ENCODE data around the gene A1BG.

Gene A1BG

GRCh38 chr19:58385313-58385890, 32.1 kb upstream of the A1BG start (continued):
- TF ChIP-seq KLF7 (tag by site-specific recombination; IDR thresholded peaks at IDR 0.05; ENCODE audit: borderline replicate concordance) (no peak), ZNF248 (tag by site-specific recombination; IDR thresholded peaks at IDR 0.05) (no peak), GFI1B (tag by site-specific recombination; IDR thresholded peaks at IDR 0.05) (no peak)

DNA sequence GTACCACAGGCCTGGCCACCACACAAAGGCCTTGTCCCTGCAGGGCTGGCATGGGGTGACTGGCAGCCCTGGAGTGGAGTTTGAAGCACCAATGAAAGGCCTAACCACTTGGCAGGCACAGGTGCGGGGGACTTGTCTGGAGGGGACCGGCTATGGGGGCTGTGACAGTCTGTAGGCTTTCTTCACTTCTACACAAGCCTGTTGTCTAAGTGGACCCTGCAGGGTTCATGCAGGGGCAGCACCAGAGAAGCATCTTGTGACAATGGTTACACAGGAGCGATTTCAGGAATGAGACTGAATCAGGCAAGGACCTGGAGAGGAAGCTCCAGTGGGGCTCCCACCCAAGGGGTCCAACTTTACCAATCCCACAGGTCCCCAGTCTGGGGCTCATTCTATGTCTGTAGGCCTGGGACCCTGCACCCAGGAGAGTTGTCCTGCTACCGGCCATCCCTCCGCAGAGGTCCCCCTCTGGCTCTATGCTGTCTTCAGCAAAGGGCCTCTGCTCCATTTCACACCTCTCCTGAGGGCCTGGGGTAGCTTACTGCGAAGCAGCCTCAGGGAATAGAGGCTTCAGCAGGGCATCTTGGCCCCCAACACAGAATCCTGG, 29.8 kb upstream of the A1BG start:
- Histone ChIP-seq H3K4me1 (ENCODE audit: control insufficient read depth, insufficient read depth, low read length) (peaks cover 17% of the 10 kb centered on the region), H3K4me3 (ENCODE audit: low read depth, low read length) (no peak overlapping the region), H3K27ac (ENCODE audit: extremely low read depth, low read depth, low read length) (no peak overlapping the region), H3K36me3 (ENCODE audit: control insufficient read depth in 2 of 2, insufficient read depth in 1 of 2, low read length in 2 of 2) (peaks cover under 1 to 7% of the 10 kb centered on the region in 2 experiments; a peak in 1 of 3 replicates), H3K9me3 (ENCODE audit: control insufficient read depth, insufficient read depth, low read depth, low read length) (no peaks in the 10 kb centered on the region)
- CTCF ChIA-PET = interaction anchor here (0.6 kb wide), 1 partner anchor 164 kb away, joined by 4 read pairs; no protein-coding TSS in a partner anchor
- TF ChIP-seq ZNF366 (tag by site-specific recombination; conservative IDR thresholded peaks at IDR 0.05) (no peak), TSHZ1 (tag by site-specific recombination; IDR thresholded peaks at IDR 0.05; ENCODE audit: borderline replicate concordance) (no peak), ZNF133 (tag by site-specific recombination; IDR thresholded peaks at IDR 0.05) (no peak), ZNF132 (tag by site-specific recombination; IDR thresholded peaks at IDR 0.05; ENCODE audit: borderline replicate concordance) (no peak), ZNF76 (tag by site-specific recombination; IDR thresholded peaks at IDR 0.05; ENCODE audit: borderline replicate concordance, low read depth) (no peak), ZNF664 (tag by site-specific recombination; IDR thresholded peaks at IDR 0.05) (no peak), ZNF548 (tag by site-specific recombination; IDR thresholded peaks at IDR 0.05) (no peak), TCF7L2 (IDR thresholded peaks at IDR 0.05; ENCODE audit: borderline replicate concordance, low read depth, low read length) (no peak), ZIC2 (tag by site-specific recombination; IDR thresholded peaks at IDR 0.05) (no peak), ZNF707 (tag by site-specific recombination; IDR thresholded peaks at IDR 0.05) (no peak), YY2 (tag by site-specific recombination; IDR thresholded peaks at IDR 0.05) (no peak)
- POLR2A ChIA-PET = interaction anchor here (2.9 kb wide), 1 partner anchor 21 kb away, joined by 25 read pairs; the partner anchor contains the start of gene ZNF497

- Histone ChIP-seq H3K9me3 (ENCODE audit: control insufficient read depth, insufficient read depth, low read depth, low read length) (no peaks in the 10 kb centered on the region), H3K4me1 (ENCODE audit: control insufficient read depth, insufficient read depth, low read length) (peaks cover 14% of the 10 kb centered on the region), H3K4me3 (ENCODE audit: low read depth, low read length) (peak overlapping the region; percentile 83), H3K27ac (ENCODE audit: extremely low read depth, low read depth, low read length) (no peak overlapping the region; the same call in 1 of the 2 replicates), H3K36me3 (ENCODE audit: control insufficient read depth in 2 of 2, insufficient read depth in 1 of 2, low read length in 2 of 2) (no peaks in the 10 kb centered on the region)
- POLR2A ChIA-PET = interaction anchor here (0.6 to 2.9 kb wide), 11 partner anchors 10 to 635 kb away, joined by 3 to 25 read pairs (median 4); partner anchors contain the start of genes TRIM28, ZNF324B, ZNF497 and ZNF584
- CTCF ChIA-PET = interaction anchor here (0.6 to 1.2 kb wide), 3 partner anchors 11 to 178 kb away, joined by 3 to 6 read pairs (median 4); partner anchors contain the start of gene ZBTB45
- TF ChIP-seq, protein P1, sequence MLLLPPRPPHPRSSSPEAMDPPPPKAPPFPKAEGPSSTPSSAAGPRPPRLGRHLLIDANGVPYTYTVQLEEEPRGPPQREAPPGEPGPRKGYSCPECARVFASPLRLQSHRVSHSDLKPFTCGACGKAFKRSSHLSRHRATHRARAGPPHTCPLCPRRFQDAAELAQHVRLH (tag by site-specific recombination; IDR thresholded peaks at IDR 0.05) = peak; percentile 67
- TF ChIP-seq, protein P2, sequence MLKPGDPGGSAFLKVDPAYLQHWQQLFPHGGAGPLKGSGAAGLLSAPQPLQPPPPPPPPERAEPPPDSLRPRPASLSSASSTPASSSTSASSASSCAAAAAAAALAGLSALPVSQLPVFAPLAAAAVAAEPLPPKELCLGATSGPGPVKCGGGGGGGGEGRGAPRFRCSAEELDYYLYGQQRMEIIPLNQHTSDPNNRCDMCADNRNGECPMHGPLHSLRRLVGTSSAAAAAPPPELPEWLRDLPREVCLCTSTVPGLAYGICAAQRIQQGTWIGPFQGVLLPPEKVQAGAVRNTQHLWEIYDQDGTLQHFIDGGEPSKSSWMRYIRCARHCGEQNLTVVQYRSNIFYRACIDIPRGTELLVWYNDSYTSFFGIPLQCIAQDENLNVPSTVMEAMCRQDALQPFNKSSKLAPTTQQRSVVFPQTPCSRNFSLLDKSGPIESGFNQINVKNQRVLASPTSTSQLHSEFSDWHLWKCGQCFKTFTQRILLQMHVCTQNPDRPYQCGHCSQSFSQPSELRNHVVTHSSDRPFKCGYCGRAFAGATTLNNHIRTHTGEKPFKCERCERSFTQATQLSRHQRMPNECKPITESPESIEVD (tag by site-specific recombination; IDR thresholded peaks at IDR 0.05) = no peak
- peak; percentile 65 for TF ChIP-seq EGR2 (tag by site-specific recombination; IDR thresholded peaks at IDR 0.05; ENCODE audit: low read depth)
- TF ChIP-seq ZNF785 (tag by site-specific recombination; IDR thresholded peaks at IDR 0.05) = peak; percentile 39; the same call in 1 of the 2 replicates
- TF ChIP-seq ZNF423 (tag by site-specific recombination; IDR thresholded peaks at IDR 0.05) = 0 out of 2 replicates have a peak, but pooled peaks have one; percentile 35
- TF ChIP-seq ZBTB8A (tag by site-specific recombination; IDR thresholded peaks at IDR 0.05) = no peak
- no peak for TF ChIP-seq YY2 (tag by site-specific recombination; IDR thresholded peaks at IDR 0.05)
- TF ChIP-seq ZNF560 (tag by site-specific recombination; IDR thresholded peaks at IDR 0.05; ENCODE audit: borderline replicate concordance) = no peak
- 0 out of 2 replicates have a peak, but pooled peaks have one; percentile 12 for TF ChIP-seq WT1 (tag by site-specific recombination; IDR thresholded peaks at IDR 0.05)
Measured at GRCh38 chr19:58381460-58382212, 28.3 kb upstream of the A1BG start.

Data from HEK293 (cell line).